SK-N-DZ (cell line): Measurements from ENCODE around the gene TBCCD1.
"Not testable (repeated sequence)": the region's sequence is repeated elsewhere in the genome, so short reads cannot be mapped to it uniquely, and the experiment has no call there.

Source experiments
- DNase-seq: peaks from one replicate; pipeline ENCODE4 v3.0.0-alpha.2; 2015; ENCODE audit warnings: low spot score

The TBCCD1 gene

DNA sequence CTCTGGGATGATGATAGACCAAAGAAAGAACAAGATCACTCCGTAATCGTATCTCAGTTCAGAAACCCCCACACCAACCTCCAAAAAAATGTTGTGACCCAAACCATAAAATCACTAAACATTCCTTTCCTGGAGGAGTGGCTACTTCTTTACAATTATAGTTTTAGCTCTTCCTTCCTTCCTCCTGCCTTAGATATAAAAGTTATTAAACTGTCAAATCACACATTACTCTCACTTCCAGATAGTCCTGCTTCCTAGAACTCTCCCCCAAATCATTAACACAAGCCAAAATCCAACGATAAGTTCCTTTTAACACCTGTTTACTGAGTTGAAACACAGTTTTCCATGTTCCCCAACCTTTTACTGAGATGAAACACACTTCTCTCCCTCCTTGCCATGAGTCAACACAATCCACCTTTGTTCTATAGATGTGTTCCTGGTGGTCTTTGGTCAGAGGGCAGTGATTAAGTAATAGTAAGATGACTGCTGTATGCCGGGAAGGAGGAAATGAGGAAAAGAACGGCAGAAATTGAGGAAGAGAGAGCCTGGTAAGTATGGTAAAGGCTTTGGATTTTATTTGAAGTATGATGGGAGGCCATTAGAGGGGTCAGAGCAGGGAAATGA, 14.6 kb downstream of the TBCCD1 start:
- DNase-seq: no peak

DNA sequence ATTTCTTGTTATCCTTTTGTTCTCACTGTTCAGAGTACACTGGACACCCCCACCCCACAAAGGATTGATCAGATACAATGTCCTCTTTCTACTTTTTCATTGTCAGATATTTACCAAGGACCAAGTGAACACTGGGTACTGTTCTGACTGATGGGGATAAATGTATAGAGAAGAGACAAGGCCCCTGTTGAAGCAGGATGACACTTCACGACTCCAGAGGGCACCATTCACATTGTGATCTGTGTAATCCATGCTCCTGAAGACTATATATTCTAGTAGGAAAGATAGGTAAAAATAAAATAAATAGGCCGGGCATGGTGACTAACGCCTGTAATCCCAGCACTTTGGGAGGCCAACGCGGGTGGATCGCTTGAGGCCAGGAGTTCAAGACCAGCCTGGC, 15.8 kb downstream of the TBCCD1 start:
- no peak for DNase-seq

DNA sequence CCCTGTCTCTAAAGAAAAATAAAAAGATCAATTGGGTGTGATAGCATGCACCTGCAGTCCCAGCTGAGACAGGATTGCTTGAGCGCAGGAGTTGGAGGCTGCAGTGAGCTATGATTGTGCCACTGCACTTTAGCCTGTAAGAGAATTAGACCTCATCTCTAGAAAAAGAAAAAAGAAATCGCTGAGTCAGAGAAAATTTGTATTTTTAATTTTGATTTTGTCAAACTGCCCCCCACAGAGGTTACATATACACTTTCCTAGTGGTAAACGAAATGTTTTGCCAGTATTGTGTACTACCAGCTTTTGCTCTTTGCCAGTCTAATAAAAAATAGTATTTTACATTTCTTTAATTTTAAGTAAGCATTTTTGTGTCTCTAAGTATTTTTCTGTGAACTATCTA, 17.6 kb downstream of the TBCCD1 start:
- DNase-seq: no peak

DNA sequence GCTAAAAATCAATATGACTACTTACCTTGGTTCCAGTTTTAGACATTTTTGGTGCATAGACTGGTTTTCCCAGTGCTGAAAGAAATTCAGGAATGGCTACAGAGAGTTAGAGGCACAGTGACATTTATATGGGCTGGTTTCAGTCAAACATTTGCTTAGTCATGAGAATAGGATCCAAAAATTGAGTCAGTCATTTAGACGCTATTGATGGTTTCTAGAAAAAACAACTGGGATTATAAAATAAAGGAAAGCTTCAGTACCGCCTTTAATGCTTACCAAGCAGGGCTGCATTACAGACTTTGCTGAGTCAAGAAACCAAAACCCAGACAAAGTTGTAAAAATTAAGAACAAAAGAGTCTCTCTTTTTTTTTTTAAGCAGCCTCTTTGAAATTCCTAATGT, 22.9 kb downstream of the TBCCD1 start, which contains the start of gene CRYGS:
Gene CRYGS, minus strand, starts transcription at position 100 of the 400 bp plus-strand sequence. Its CDS starts 54 bp downstream, at position 46.
- no peak for DNase-seq

DNA sequence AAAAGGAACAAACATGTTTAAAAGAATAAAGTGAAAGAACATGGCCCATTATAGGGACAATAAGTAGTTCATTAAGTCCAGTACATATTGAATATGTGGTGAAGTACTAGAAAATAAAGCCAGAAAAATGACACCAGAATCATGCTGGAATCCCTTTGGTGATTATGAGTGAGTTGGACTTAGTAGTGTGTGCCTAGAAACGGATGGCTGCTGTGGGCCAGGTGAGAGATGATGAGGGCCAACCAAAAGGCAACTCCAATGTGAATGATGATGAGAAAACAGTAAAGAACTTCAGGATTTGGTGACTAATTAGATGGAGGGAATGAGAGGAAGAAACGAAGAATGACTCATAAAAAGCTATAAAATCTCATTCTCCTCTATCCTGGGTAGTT, 26.3 kb downstream of the TBCCD1 start:
- no peak for DNase-seq

DNA sequence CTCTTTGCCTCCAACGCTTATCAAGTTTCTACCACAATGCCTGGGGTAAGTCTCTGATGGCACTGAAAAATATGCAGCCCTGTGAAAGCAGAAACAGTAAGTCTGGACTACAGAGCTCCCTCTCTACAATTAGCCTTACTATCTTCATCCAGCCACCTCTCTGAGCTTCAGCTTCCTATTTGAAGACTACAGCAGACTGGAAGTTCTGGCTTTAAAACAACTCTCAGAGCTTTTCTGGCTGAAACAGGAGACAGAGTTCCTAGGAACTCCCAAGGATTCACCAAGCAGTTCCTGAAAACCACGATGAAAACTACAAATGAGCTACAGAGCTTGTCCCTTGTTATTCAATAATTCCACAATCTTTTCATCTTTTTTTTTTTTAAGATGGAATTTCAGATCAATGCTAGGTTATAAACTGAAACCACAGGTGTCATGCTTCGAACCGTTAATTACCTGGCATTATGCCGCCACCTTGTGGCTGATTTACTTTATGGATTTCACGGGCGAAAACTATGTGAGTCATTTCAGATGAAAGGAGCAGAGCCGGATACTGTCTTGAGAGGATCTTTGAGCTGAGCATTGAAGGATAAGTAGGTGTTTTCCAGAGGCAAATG, 26.8 kb downstream of the TBCCD1 start:
- peak; percentile 60 for DNase-seq

DNA sequence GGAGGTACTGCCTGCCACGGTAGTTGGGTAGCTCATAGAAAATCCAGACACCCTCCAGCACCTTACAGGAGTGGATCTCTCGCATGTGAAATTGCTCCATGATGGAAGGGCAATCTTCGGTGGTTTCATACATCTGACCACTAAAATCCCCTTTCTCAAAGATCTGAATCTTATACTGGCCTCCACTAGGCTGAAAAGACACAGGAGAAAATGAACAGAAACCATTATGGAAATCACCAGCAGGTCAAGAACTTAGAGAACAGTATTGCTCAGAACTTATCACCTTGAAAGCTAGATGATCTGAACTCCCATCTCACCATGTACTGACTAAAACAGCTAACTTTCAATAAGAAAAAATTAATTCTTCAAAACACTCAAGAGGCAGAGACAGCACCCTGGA, 28.4 kb downstream of the TBCCD1 start:
- no peak for DNase-seq

DNA sequence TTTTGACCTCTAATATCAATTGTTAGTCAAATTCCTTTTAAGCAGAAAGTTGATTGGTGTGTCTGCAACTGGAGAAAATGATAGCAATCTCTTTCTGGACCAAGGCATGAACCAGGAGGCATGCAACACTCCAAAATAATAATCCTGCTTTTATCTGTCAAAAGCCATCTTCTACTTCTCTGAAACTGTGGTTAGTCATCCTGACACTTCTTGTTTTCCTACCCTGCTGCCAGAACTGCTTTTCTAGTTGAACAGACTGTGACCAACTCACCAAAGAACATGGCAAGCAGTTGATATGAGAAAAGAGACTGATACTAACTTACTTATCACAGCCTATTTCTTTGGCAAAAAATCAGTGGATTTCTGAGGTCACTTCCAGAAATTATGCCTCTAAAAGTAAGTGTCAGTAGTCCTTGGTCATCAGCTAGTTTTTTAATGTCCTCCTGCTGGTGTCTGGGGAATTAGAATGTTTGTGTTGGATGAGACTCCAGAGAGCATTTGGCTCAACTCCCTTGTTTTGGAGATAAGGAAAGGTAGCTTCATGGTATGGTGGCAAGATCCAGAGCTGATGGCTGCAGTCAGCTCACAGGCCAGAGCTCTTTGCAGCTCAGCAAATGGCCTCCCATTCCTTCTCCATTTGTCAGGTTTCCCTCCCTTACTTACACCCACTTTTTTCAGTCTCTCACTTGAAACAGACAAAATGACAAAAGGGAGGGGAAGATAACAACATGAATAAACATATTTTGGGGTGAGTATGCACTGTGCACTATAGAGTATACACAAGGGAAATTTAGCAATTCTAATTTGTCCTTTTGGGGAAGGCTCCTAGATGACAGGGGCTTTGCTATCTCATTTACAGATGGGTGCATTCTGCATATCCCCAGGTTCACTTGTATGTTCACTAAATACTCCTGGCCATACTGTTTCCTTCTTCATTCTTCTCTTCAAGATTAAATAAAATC, 30.0 kb downstream of the TBCCD1 start:
- DNase-seq: no peak

DNA sequence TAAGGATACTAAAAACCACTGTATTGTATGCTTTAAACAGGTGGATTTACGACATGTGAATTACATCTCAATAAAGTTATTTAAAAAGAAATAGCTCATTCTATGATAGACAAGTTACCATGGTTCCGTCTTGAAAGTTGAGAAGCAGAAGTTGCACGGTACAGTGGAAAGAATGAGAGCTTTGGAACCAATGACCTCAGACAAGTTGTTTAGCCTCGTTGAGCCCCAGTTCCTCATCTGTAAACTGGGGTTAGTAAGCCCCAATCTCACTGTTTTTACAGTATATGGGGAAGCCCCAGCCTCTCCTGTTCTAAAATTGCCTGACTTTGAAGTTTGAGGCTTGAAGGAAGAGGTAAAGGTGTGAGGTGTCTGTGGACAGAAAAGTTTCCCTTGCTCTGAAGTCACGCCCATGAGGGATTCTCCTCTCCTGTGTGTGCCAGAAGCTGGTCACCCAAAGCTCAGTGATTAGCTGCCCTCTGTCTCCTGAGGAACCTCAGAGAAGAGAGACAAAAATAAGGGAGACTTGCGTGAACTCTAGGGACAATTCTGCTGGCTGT, 32.9 kb downstream of the TBCCD1 start:
- no peak for DNase-seq

DNA sequence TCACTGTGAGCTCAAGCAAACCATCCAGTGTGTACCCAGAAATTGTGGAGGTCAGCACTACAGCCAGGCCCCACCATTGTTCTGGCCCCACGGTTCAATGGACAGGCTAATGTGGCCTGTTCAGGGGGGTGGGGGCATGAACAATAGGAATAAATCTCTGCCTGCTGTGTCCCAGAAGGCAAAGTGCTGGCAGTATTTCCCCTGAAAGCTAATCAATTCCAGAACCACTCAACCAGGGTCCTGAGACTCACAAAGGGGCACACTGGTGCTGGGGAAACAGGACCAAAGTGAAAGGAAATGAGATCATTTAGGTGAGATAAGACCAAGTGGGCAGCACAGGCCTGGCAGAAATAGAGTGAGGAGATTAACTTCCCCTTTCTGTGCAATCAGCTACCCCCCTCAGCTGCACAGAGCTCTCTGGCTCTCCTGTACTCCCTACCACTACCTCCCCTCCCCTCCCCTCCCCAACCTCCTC, 34.5 kb downstream of the TBCCD1 start:
- DNase-seq: peak; percentile 42

DNA sequence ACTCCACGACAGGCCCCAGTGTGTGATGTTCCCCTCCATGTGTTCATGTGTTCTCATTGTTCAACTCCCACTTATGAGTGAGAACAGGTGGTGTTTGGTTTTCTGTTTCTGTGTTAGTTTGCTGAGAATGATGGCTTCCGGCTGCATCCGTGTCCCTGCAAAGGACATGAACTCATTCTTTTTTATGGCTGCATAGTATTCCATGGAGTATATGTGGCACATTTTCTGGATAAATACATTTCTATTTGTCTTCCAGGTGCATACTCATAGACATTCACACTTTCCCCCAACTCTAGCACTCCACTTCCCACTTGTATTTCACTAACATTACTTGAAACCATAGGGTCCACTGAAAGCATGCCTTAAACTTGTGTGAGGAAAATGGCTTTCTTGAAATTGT, 35.4 kb downstream of the TBCCD1 start:
- not testable (repeated sequence) for DNase-seq

DNA sequence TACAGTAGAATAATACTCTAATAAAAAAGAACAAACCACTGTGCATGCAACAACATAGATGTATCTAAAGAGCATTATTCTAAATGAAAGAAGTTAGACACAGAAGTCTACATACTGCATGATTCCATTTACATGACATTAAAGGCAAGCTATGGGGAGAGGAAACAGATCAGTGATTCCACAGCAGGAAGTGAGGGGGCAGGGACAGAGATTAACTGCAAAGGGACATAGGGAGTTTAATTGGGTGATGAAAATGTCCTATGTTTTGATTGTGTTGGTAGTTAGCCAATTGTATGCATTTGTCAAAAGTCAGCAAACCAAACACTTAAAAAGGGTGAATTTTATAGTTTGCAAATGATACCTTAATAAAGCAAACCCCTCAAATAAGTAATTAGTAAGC, 36.7 kb downstream of the TBCCD1 start:
- no peak for DNase-seq

DNA sequence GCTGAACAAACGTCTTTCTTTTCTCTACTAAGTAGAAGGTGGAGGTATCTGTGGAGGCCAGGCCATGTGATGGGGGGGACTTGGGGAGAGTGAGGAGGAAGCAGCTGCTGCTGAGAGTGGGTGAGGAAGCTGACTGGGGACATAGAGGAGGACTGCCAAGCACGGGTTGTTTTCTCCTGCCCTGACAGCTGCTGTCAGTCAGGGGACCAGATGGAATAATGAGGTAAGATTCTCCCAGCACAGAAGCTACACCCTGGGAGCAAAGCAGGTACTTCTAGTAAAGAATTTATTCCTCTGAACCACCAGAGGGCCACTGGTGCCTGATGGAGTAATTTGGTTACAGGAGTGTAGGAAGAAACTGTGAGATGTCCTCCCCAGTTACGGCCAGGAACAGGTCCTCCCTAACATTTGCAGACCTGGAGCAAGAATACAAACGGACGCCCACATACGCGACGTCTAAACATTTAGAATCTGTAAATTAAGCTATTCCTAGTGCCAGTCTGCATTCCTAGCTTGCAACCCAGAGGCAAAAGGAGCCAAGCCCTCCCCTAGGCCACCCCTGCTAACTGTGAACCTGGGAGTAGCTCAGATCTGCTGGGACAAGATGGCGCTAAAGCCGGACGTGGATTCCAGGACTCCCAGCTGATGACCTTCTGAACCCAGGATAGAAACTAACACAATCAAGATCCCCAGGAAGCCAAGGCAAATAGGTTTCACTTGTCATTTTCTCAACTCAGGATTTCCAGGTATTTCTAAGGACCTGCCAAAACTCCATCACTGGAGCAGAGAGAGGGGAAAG, 37.7 kb downstream of the TBCCD1 start:
- DNase-seq: no peak

DNA sequence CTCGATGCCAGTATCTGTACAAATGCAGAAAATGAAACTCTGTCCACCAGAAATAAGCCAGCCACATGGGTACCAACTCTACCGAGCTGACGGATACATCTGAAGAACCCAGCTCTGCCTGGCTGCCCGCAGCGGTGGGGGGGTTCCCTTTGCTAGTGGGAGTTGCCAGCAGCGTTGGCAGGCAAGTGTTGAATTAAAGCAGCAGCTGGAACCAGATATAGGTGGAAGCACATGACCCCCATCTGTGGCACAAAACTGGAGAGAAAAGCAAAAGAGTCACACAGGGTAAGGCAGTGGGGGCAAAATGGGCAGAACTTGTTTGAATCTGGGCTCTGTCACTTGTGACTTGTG, 40.9 kb downstream of the TBCCD1 start:
- no peak for DNase-seq

DNA sequence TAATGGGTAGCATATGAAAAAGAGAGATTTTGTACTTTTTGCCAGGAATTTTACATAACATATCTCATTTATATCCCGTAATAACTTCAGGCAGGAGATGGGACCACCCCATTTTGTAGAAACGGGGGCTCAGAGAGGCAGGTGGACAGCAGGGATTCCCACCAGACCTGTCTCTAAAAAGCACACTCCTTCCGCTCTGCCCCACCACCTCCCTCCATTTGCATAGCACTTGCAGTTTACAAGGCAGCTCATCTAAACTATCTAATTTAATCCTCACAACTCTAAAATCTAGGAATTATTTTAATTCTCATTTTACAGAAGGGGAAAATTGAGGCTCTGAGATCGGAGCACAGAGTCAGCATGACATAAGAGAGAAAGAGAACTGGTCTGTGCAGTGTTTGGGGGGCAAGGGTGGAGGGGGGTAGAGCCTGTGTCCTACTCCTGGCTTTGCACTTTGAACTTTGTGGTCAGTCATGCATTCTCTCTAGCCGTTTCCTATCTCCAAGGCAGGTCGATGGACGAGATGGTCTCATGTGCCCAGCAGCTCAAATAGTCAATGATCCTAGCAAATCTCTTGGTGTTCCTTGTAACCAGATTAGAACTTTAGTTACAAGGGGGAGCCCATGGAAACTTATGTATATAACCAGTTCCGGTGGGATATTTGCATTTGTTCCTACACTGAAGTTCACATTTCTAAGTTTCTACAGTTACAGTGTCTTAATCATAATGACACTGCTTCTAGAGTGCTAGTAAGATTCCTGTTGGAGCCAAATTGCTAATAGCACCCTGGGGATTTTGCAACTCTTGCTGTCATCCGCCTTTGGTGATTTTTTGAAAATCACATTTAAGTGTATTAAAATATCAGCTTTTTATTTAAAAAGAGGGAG, 41.5 kb downstream of the TBCCD1 start:
- no peak for DNase-seq

DNA sequence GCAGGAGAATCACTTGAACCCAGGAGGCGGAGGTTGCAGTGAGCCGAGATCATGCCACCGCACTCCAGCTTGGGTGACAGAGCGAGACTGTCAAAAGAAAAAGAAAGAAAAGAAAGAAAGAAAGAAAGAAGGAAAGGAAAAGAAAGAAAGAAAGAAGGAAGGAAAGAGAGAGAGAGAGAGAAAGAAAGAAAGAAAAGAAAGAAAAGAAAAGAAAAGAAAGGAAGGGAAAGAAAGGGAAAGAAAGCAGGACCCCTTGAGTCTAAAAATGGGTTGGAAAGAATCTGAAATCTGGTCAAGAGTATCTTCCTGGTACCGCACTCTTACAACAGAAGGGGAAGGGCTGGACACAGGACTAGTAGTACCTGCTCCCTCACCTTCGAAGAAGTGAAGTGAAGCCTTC, 42.5 kb downstream of the TBCCD1 start:
- DNase-seq: no peak

DNA sequence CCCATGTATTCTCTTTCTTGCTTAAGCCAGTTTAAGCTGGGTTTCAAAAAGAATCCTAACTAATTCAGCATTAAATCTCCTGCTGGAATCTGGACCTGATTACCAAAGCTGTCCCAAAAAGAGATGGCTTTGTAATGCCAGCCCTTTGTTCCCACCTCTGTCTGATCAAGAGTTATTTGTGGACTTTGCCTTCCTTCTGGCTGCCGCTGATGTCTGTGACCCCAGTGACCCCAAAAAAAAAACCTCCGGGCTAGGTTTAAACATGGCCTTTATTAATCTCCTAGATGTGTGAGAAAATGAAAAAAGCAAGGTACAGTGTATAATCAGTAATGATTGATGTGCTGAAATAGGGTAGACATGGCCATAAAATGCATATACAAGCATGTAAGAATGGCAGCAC, 43.7 kb downstream of the TBCCD1 start:
- no peak for DNase-seq

DNA sequence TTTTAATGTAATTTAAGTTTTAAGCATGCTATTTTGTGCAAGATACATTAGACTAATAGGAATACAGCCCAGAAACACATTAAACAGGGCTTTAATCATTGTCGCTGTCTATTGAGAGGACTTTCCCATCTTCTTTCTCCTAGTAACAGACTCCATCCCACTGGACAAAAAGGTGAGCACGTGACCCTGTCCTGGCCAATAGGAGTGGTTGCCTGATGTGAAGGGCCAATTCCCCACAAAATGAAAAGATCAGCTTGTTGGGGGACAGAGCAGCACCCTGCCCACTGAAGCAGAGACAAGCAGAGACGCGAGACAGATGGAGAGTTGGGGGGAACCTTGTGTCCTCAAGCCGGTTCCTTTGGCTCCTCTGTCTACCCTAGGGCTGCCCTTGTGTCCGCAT, 44.1 kb downstream of the TBCCD1 start:
- DNase-seq: no peak

DNA sequence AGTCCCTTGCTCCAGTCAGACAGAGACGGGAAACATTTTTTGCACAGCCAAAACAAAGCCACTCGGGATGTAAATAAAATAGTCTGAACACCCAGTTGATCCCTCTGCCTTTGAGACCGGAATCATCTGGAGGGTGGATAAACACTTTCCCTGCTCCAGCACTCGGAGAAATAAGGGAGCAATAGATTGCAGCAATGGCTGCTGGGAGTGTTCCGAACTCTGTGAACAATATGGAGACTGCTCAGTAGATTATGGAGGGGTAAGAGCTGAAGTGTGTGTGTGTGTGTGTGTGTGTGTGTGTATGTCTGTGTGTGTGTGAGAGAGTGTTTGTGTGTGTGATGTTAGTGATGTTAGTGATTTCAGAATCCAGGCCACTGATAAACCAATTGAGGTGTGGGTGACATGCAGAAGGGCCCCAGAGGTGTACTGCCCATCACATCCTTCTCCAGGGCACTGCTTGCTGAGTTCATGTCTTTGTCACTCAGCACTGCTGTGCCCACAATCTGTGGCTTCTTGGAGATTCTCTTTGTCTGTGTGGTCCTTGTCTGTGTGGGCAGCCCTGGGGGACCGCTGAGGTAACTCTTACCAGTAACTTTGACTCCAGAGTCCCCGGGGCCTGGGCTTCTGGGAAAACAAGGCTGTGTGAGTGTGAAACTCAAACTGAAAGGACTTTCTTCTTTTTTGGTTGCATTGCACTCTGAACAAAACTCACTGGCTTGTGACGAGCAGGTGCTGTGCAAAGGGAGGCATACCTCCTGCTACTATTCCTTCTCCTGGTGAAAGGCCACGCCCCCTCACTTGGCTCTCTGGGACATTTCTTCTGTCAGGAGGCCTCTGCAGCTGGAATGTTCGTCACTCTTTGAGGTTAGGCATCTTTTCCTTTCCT, 45.9 kb downstream of the TBCCD1 start:
- peak; percentile 17 for DNase-seq
